GM10847 (cell line): ENCODE measurements around the gene TRIM8.

Source experiments
- POLR2A ChIP-seq: IDR thresholded peaks from 2 replicates; pipeline ENCODE4 v1.6.1; 2011; ENCODE audit not compliant: insufficient read length; ENCODE audit errors: extremely low read depth

TRIM8 gene

GRCh38 chr10:102610441-102610887 is 33.8 kb upstream of the TRIM8 start:
- TF ChIP-seq POLR2A: no peak

GRCh38 chr10:102611514-102612087 is 32.7 kb upstream of the TRIM8 start:
- TF ChIP-seq POLR2A: no peak

- TF ChIP-seq POLR2A: no peak
These were observed 31.4 kb upstream of the TRIM8 start for GRCh38 chr10:102612964-102613275.

DNA sequence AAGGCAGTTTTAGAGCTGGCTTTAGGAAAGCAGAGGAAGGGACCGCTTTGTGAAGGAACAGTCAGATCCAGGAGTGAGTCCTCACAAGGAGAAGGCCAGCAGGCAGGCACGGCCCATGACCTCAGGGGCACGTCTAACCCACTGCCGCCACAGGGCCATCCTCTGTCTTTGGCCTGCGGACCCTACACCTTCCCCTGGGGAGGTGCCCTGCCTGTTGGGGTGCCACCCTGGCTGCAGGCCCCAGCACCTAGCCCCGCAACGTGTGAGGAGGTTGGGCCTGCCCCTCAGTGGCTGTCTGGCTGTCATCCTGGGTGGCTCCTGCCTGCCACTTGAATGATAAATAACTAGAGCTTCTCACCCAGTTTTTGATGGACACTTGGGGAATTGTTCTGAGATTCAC is 31.0 kb upstream of the TRIM8 start:
- TF ChIP-seq POLR2A: no peak

DNA sequence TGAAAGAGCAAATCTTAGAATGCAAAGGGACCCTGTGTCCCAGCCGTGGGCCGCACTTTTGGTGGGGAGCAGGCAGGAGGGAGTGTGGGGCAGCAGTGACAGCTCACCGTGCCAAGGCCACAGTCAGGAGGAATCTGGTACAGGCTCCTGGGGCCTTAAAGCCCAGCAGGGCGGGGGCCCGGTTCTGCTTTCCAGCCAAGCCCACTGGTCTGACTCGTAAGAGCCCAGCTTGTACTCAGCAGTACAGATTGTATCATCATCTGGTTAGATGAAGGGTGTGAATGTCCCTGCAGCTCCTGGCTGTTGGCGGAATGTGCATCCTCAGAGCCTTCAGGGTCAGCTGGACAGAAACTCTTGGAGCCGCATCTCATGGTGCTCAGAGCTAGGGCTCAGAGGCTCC is 30.5 kb upstream of the TRIM8 start:
- no peak for TF ChIP-seq POLR2A

DNA sequence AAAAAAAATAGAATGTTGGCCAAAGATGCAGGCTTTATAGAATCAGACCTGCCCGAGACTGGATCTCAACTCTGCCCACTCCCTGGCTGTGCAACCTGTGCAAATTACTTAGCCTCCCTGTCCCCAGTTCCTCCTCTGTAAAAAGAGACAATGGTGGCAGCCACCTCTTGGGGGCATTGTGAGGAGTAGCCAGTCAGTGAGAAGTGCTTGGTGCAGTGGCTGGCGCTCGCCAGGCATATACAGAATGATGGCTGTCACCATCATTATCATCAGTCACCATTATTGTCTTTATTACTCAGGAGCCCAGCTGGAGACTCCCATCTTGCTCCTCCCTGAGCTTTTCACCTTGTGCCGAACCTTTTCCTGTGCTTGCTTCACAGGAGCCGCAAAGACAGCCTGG is 29.4 kb upstream of the TRIM8 start:
- TF ChIP-seq POLR2A: no peak

GRCh38 chr10:102615361-102615760 is 28.9 kb upstream of the TRIM8 start:
- TF ChIP-seq POLR2A: no peak

GRCh38 chr10:102616066-102616770 is 28.1 kb upstream of the TRIM8 start:
- TF ChIP-seq POLR2A: no peak

DNA sequence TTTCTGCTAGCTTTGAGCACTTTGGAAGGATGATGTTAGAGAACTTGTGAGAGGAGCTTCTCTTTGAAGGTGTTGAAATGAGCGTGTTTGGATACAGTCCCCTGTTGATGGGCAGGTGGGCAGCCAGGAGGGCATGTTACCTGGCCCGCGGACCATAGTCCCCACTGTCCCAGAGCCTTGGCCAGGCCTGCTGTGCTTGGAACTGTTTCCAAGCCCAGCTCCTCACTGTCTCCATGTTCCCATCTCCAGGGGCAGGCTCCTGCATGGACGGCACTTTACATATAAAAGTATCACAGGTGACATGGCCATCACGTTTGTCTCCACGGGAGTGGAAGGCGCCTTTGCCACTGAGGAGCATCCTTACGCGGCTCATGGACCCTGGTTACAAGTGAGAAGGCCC is 27.2 kb upstream of the TRIM8 start:
- TF ChIP-seq POLR2A: no peak

DNA sequence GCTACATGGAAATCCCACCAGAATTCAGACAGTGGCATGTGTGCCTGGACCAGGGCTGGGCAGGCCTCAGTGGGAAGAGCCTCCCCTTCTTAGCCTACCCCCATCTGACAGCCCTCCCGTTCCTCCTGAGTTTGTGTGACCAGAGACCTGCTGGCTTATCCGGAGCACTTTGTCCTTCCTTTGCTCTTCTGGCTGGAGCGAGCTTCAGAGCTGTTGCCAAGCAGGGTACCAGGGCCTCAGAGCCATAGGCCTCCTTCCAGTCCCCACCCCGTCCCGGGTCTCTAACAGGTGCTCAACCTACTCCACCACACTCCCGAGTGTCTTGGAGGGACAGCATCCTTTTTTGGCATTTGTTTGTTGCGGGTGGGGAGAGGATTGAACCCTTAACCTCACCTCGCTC is 26.5 kb upstream of the TRIM8 start:
- no peak for TF ChIP-seq POLR2A

- no peak for TF ChIP-seq POLR2A
These were observed 24.8 kb upstream of the TRIM8 start for GRCh38 chr10:102619281-102619981.

DNA sequence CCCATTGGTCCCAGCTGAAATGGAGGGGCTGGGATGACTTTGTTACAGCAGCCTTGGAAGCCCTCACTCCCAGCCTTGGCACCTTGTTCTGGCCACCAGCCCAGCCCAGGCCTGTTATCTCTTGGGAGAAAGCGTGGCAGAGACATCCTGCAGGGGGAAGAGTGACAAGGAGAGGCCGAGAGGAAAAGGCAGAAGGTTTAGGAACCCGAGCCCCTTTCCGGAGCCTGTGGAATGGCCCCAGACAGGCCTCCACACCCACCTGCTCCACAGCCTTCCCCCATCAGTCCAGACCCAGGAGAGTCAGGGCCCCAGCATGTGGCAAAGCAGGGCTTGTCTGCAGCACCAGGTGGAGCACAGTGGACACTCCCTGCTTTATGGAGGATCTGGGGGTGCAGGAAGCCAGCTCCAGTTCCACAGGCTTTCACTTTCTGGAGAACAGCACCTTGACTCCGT is 24.1 kb upstream of the TRIM8 start:
- no peak for TF ChIP-seq POLR2A

GRCh38 chr10:102620591-102621442 is 23.5 kb upstream of the TRIM8 start:
- no peak for TF ChIP-seq POLR2A

DNA sequence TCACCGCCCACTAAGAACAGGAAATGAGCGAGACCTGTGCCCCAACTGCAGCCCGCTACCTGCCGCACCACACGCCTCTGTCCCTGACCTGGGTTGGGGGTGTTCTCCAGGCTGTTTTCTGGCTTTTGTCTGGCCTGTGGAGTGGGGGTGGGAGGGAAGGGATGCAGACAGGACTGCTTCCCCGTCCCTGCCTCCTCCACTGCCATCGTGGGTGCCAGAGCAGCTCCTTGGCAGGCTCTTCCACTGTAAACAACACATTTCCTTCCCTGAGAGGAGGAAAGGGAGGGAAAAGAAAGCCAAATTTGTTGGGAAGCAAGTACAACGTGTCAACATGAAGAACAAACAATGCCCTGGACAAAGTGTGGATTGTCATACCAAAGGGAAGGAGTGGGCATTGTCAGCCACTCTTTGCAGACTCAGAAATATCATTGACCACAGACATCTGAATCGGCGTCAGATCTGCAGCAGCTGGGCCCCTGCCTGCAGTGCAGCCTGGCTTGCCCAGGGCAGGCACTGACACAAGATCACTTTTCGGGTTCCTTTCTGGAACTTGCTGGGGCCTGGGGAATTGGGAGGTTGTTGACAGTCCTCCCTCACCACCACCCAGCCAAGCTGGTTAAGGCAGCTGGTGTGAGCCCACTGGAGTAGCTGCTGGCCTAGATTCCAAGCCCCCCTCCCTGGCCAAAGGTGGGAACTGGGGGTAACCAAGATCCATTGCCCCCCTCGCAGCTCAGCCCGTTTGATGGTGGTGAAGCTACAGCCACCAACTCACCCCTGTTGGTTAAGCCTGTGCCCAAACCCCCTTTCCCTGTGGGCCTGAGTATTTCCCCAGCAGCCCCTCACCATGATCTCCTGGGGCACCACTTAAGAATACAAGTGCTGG is 22.6 kb upstream of the TRIM8 start:
- no peak for TF ChIP-seq POLR2A

GRCh38 chr10:102624094-102624493 is 20.2 kb upstream of the TRIM8 start:
- no peak for TF ChIP-seq POLR2A
